ENCODE results near the gene PTPN9.
A peak's percentile ranks its signal among the peaks of the same experiment; 100 is the strongest.

PTPN9 gene

GRCh38 chr15:75578948-75579920 is at the start of gene PTPN9:
TSS of gene PTPN9 (minus strand) at chr15:75579315. CDS start at chr15:75578776, 539 bp downstream.
- H3K4me3 ChIP-seq (ENCODE audit: low read depth, low read length): peak within 1 kb of the TSS; percentile 87
- 0 out of 2 replicates have a peak, but pooled peaks have one; percentile 31 for TF ChIP-seq CTCF (IDR thresholded peaks at IDR 0.05; ENCODE audit: low read depth, low read length)

DNA sequence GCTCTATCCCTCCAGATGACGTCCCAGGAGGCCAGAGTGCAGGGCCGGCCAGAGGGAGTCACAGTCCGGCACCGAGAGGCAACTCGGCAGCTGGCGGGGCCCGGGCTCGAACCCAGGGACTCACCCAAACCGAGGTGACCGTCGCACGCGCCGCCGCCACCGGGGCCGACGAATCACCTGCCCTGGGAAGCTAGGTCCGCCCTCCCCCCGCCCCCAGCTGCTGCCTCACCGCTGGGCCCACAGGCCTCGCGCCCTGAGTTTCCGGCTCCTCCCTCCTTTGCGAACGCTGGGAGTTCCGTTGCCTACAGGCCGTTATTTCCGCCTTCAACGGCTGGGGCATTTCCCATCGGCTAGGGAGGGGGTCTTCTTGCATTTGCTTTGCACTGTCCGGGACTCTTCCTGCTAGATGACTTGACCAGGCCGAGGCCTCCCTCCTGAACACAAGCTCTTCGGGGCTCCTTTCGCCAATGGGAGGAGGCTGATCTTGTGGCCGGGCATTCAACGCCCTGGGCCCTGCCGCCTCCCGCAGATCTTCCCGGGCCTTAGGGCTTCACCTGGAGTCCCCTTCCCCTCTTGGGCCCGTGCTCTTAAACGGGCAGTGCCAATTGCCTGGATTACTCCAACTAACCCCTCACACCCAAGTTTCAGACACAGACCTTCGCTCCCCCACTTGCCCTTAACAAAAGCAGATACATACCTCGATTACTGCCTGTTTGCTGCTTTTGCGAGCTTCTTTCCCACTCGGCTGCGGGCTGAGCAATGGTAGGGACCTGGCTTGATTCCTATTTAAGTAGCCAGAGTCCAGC is 46.6 kb upstream of the PTPN9 start, which contains the start of gene SNUPN:
Gene SNUPN, minus strand, starts transcription at position 184 of the 806 bp plus-strand sequence. CDS start 4,674 bp downstream, outside the sequence.
- H3K4me3 ChIP-seq (ENCODE audit: low read depth, low read length): peak within 1 kb of the TSS; percentile 86
- TF ChIP-seq CTCF (IDR thresholded peaks at IDR 0.05; ENCODE audit: low read depth, low read length): no peak

DNA sequence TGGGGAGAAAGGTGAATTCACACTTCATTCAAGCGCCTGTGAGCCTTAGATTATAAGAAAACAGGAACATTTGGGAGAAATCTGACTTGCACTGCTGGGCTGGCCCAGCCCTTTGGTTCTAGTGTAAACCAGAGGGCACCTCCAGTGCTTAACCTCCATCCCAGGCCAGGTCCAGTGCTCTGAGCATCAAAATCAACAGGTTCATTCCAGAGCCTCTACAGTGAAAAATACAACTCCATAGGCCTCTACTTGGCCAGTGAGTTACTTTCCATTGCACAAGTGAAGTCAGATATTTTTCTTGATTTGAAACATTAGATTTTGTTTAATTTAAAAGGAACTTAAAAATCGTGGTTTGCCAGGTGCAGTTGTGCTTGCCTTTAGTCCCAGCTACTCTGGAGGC is 43.4 kb upstream of the PTPN9 start:
- no peak overlapping the region for H3K4me3 ChIP-seq (ENCODE audit: low read depth, low read length)
- TF ChIP-seq CTCF (IDR thresholded peaks at IDR 0.05; ENCODE audit: low read depth, low read length): no peak

DNA sequence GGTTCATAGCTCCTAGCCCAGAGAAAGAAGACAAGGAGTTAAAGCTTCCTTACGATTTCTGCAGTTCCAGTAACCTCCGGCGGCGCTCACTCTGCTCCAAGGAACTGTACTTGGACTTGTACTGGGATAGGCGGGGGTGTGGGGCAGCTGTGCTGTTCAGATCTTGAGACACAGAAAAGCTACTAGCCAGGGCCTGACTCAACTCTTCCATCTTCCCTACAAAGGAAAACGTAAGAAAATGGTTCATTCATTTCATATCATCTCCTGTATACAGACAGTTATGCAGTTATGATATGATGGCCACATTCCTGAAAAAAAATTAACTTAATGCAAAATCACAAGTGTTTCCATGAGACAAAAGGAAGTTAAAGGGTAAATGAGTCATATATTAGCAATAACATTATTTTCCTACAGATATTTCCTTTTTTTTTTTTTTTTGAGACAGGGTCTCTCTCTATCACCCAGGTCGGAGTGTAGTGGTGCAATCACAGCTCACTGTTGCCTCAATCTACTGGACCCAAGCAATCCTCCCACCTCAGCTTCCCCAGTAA is 41.8 kb upstream of the PTPN9 start:
- TF ChIP-seq CTCF (IDR thresholded peaks at IDR 0.05; ENCODE audit: low read depth, low read length): 0 out of 2 replicates have a peak, but pooled peaks have one; percentile 7
- peak overlapping the region; percentile 36 for H3K4me3 ChIP-seq (ENCODE audit: low read depth, low read length)

GRCh38 chr15:75620058-75620820 is 41.1 kb upstream of the PTPN9 start:
- peak overlapping the region; percentile 36 for H3K4me3 ChIP-seq (ENCODE audit: low read depth, low read length)
- TF ChIP-seq CTCF (IDR thresholded peaks at IDR 0.05; ENCODE audit: low read depth, low read length): no peak

GRCh38 chr15:75616766-75617165 is 37.7 kb upstream of the PTPN9 start:
- no peak for TF ChIP-seq CTCF (IDR thresholded peaks at IDR 0.05; ENCODE audit: low read depth, low read length)
- no peak overlapping the region for H3K4me3 ChIP-seq (ENCODE audit: low read depth, low read length)

Measured in WI38 (cell line).